DMS79 treated with DMSO at 0.1 percent for 48 hours (cell line): Measurements from ENCODE around the gene ACOT7.

Experiments used
- DNase-seq: peaks from one replicate; lab custom pipeline; 2025; lab: John Stamatoyannopoulos, UW

The ACOT7 gene

GRCh38 chr1:6285336-6285735, 108.2 kb downstream of the ACOT7 start:
- DNase-seq = no peak

DNA sequence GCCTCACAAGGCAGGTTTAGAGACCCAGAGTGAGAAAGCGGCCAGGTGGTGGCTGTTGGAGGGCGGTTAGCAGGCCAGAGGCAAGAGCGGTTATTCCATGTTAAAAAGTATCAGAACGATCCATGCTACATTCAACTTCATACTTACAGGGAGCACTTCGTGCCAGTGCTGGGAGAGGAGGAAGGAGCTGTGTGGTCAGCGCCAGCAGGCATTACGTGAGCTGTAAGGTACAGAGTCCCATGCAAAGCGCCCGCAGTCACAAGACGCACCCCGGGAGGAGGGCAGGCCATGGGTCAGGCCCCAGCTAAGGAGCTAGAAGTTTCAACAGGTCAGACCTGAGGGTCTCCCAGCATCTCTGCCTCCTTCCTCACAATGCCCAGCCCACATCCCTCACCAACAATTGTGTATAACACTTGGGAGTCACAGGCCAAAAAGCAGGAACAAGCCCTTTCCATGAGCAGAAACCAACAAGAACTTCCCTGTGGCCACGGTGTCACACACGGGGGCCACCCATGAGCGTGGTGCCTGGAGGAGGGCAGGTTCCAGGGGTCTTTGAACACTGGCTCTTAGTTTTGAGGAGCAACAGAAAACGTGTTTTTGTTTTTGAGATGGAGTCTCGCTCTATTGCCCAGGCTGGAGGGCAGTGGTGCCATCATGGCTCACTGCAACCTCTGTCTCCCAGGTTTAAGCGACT, 110.8 kb downstream of the ACOT7 start:
- no peak for DNase-seq

DNA sequence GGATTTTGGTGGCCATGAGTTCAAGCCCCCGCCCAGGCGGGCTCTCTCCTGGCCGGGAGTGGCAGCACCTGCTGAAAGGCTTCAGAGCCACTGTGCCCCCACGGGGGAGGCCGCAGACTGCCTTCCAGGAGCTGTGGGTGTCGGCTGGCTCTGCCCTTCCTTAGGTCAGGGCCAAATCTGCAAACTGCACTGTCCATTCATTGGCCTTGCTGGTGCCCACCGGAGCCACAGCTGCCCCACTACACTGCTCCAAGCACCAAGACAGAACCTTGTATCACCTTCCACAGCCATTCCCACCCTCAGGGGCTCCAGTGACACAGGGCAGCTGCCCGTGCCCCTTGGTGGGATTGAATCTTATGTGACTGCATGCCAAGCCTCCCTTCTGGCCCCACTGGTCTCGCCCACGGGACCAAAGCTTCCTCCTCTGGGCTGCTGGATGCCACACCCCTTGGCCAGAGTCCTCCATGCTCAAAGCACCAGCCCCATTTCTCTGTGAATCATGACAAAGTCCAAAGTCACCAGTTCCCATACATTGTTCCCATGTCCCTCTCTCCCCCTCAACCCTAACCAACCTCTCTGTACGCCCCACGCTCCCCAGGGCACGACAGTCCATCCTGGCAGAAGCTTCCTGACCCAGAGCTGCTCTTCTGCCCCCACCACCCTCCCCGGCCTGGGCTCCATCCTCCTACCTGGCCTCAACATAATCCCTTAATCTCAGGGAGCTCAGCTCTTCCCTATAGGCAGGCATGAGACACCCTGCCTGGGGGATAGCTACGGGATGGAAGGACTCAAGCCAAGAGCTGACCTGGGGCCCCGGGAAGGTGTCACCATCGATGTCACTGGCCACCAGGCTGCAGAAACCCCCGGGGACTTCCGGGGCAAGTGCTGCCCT, 111.8 kb downstream of the ACOT7 start:
- DNase-seq = no peak

GRCh38 chr1:6280761-6281451, 112.7 kb downstream of the ACOT7 start:
- DNase-seq = no peak

GRCh38 chr1:6279613-6280383, 113.8 kb downstream of the ACOT7 start:
- no peak for DNase-seq

- no peak for DNase-seq
Measured at GRCh38 chr1:6279066-6279465, 114.5 kb downstream of the ACOT7 start.

GRCh38 chr1:6278263-6278662, 115.3 kb downstream of the ACOT7 start:
- no peak for DNase-seq

GRCh38 chr1:6276811-6277555, 116.6 kb downstream of the ACOT7 start:
- no peak for DNase-seq

- DNase-seq = no peak
Measured at GRCh38 chr1:6275826-6276782, 117.5 kb downstream of the ACOT7 start.

- DNase-seq = no peak
Measured at GRCh38 chr1:6274622-6275139, 118.9 kb downstream of the ACOT7 start.

GRCh38 chr1:6274102-6274501, 119.5 kb downstream of the ACOT7 start:
- DNase-seq = no peak

DNA sequence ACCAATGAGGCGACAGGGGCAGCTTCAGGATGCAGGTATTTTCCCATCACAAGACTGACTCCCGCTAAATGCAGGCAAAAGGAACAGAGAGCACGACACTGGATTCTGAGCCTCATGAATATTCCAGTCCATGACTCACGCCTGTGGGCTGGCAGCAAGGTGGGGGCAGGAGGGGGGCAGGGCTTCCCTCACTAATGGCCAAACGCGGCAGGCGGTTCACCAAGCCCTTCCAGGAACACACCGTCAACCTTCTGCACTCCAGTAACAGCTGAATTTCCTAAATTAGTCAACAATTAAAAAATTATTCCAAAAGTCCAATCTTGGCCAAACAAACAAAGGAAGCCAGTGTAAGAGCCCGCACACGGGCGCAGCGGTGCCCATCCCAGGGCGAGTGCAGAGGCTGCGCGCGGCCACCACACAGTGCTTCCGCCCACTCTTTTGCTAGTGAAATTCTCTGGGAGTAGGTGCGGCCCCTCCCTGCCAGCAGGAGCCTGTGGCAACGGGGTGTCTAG, 120.1 kb downstream of the ACOT7 start:
- DNase-seq = no peak

GRCh38 chr1:6272868-6273267, 120.7 kb downstream of the ACOT7 start:
- no peak for DNase-seq

DNA sequence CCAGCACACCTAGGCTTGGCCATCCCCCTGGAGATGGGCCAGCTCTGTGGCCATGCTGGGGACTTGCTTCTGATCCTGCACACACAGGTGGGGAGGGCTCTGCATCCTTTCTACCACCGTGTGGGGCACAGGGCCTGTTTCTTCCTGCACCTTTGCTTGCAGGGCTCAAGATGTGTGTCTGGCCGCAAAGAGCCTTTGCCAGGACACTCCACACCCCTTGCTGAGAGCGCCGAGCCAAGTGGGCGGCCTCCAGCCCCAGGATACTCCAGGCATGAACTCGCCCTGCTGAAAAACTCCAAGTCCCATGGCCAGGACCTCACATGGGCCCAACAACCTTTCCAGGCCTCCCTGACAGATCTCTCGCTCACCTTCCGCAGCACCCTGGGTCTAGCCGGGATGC, 121.1 kb downstream of the ACOT7 start:
- no peak for DNase-seq

- no peak for DNase-seq
Measured at GRCh38 chr1:6271554-6271953, 122.0 kb downstream of the ACOT7 start.

DNA sequence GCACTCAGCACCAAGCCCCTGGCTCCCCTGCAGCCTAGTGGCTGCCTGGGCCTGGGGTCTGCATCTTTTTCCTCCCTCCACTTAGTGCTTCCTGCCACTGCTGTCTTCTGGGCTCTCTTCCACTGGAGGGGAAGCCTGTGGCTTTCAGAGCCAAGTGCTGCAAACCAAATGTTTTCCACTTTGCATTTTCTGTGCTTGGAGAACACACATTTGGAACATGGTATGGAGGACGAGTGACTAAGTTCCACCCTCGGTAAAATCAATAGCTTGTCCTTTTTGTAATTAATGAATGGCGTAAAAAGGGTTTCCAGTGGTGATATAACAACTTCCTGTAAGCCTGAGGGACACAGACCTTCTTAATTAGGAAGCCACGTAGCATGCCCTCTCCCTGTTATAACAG, 122.6 kb downstream of the ACOT7 start:
- DNase-seq = no peak

- no peak for DNase-seq
Measured at GRCh38 chr1:6270401-6270800, 123.2 kb downstream of the ACOT7 start.

DNA sequence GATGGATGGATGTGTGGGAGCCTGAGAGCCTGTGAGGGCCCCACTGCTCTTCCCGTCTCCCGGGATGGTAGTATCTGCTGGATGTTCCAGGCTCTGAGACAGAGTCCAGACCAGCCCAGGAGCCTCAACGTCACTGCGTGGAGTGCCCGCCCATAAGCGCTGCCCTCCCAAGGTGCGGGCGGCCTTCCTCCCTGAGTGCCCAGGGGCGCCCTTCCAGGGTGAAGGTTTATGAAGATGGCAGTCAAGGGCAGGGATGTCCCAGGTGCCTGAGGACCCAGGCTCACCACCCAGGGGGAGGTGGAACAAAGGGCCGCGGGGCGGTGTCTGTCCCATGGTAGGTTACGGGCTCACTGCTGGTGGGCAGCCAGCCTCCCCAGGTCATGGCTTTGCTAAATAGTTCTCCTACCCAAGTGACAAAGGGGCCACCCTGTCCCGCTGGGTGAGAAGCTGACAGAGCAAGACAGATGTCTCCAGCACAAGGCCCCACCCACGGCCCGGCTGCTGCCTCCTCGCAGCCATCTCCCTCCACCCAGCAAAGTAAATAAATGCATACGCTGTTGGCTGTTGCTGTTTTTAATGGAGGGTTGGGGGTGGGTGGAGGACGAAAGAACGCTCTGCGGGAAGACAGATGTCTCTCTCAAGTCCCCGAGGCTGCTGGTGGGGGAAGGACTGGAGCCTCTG, 123.7 kb downstream of the ACOT7 start:
- no peak for DNase-seq

GRCh38 chr1:6269296-6269695, 124.3 kb downstream of the ACOT7 start:
- DNase-seq = no peak
